GM21723 (cell line): Measurements from ENCODE around the gene GJD3.
"Not testable (repeated sequence)": the region's sequence is repeated elsewhere in the genome, so short reads cannot be mapped to it uniquely, and the experiment has no call there.

Source experiments
- ATAC-seq: cut with Tn5 transposase; IDR thresholded peaks from one replicate; pipeline ENCODE4 v1.9.1; 2021; ENCODE audit warnings: mild to moderate bottlenecking, moderate library complexity; ENCODE audit not compliant: unreplicated experiment

Gene GJD3

DNA sequence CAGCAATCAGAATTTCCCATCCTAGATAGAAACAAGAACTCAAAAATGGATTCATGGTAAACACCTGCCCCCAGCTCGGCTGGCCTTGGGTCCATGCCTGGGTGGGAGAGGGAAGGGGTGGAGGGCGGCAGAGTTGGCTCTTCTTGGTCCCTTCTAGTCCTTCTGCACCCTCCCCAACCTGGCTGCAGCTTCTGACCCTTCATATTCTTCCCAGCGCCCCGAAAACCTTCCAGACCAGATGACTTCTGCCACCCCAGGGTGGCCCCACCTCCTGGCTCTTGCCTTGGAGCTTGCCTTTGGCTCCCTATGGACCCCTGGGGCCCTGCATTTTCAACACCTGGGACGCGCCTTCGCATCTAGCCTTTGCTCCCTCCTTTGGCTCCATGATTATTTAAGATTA, 5.4 kb upstream of the GJD3 start:
- no peak for ATAC-seq

DNA sequence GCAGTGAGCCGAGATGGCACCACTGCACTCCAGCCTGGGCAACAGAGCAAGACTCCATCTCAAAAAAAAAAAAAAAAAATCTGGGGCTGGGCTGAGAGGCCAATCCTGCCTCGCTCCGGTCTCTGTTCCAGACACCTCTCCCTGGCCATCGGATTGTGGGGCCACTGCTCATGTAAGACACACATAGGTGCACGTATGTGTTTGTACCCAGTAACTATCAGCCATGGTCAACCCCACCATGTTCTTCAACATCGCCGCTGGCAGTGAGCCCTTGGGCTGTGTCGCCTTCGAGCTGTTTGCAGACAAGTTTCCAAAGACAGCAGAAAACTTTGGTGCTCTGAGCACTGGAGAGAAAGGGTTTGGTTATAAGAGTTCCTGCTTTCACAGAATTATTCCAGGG, 3.2 kb upstream of the GJD3 start:
- not testable (repeated sequence) for ATAC-seq

DNA sequence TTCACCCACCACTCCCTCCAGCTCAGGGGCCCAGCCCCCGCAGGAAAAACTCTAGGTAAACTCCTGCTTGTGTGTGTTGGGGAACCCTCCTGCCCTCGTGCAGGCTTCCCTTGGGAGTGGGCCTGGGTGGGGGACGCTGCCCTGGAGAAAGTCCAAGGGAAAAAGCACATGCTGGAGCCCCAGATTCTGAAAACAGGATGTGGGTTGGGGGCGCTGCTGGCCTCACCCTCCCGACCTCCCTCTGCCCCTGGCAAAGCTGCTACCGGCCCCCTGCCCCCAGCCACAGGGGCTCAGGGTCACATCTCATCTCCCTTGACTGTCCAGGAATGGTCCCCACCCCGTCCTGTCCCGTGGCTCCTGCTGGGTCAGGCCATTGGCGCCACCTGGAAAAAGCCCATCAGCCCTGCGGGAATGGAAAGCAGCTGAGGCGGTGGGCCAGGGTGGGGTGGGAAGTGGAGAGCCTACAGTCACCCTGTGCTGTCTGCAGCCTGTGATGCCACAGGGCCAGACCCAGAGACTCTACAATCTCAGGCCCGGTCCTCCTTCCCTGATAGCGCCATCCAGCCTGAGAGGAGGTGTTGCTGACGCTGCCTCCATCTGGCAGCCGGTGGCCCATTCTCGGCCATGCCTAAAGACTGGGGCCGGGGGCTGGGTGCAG, 2.5 kb upstream of the GJD3 start:
- ATAC-seq: no peak

DNA sequence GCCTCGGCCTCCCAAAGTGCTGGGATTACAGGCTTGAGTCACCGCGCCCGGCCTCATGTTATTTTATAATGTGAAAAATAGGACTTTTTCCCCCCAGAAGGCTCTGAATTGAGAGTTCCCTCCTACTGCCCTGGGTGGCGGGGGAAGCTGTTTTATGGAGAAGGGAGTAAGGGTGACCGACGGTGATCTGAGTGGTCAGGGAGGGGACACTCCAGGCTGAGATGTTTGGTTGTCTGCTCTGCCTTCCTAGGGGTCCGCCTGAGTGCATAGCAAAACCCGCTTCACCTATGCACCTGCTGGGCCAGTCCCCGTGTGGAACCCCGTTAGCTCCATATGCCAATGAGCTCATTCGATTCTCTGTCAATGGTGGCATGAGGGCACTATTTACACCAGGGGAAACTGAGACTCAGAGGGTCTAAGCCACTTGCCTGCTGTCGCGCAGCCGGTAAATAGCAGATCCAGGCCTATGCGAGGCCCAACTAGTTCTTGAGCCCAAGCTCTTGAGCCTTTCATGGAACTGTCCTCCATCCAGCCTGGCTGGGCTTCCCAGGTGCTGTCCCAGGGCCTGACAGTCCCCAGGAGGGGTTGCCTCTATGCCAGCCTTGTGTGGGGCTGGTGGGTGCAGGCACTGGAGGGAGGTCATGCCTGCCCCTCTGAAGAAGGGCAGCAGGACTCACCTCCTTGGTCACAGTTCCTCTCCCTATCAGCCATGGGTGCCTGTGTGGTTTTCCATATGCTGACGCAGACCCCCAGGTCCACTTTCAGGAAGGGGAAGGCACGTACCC, 1.7 kb upstream of the GJD3 start:
- no peak for ATAC-seq

DNA sequence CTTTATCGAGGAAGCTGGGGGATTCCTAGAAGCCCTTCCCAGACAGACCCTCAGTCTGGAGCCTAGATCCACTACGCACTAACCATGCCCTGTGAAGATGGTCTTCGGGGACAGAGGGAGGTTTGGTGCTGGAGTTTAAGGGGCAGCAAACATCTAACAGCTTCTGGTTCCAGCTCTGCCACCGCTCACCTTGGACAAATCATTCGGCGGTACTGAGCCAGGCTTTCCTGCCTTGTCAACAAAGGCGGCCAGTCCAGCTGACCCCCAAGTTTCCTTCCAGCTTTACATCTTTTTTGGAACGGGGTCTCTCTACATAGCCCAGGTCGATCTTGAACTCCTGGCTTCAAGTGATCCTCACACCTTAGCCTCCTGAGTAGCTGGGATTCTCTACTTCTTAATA, 369 bp upstream of the GJD3 start:
- ATAC-seq: no peak

DNA sequence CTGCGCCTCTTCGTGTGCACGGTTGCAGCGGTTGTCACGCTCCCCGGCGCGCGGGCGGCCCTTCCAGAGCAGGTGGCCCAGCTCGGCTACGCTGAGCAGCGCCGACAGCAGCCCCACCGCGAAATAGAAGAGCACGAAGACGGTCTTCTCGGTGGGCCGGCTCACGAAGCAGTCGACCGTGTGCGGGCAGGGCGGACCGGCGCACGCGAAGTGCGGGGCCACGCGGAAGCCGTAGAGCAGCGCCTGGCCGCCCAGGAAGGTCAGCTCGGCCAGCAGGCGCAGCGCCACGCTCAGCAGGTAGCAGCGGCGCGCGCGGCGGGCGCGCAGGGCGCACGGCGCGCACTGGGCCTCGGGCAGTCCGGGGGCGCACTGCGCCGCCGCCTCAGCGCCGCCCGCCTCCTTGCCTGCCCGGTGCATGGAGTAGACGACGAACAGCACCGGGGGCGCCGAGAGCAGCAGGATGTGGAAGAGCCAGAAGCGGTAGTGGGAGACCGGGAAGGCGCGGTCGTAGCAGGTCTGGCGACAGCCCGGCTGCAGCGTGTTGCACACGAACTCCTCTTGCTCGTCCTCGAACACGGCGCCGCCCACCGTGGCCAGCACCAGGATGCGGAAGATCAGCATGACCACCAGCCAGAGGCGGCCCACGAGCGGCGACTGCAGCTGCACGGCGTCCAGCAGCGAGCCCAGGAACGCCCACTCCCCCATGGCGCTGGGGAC, 1.3 kb downstream of the GJD3 start:
- ATAC-seq: peak; percentile 15

DNA sequence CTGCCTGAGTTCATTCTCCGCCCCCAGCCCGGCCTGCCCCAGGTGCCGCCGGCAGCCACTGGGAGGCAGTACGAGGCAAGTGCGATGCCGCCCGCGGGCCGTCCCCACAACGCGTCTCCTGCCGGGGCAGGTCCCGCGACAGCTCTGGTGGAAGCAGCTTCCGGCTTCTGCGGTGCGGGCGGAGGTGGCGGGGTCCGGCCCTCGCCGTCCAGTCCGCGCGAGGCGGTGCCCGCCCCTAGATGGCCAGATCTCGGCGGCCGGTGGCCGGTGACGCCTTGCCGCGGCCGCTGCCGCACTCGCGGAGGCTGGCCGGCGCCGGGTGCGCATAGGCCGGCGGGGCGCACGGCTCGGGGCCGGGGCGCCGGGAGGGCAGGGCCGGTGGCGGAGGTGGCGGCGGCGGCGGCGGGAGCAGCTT, 1.8 kb downstream of the GJD3 start:
- ATAC-seq: peak; percentile 64

DNA sequence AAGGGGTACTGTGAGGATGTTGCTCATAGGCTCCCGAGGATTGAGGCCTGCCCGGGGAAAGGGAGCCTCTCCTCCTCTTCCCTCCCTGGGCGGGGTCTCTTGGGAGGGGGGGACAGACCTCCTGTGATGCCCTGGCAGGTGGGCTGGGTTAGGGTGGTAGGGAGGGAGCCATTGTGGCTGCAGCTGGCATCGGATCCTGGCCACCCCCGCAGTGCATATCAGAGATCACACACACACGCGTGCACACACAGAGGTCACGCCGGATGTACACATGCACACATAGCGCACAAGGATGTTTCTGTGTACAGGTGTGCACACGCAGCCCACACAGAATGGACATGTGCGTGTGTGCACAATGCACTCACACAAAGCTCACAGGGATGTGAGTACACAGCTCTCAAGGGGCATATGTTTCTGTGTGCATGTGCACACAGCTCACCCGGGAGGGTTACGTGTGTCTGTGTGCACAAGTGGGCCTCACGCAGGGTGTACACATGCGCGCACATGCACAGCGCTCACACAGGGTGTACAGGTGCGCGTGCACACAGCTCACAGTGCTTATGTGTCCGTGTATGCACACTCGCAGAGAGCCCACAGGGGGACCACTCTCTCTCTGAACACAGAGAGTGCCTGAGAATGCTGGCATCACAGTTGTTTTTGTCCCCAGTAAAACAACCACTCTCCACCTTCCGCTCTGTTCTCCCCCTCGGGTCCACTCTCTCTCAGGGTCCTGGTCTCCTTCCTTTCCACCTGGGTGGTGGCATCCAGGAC, 2.4 kb downstream of the GJD3 start:
- no peak for ATAC-seq

DNA sequence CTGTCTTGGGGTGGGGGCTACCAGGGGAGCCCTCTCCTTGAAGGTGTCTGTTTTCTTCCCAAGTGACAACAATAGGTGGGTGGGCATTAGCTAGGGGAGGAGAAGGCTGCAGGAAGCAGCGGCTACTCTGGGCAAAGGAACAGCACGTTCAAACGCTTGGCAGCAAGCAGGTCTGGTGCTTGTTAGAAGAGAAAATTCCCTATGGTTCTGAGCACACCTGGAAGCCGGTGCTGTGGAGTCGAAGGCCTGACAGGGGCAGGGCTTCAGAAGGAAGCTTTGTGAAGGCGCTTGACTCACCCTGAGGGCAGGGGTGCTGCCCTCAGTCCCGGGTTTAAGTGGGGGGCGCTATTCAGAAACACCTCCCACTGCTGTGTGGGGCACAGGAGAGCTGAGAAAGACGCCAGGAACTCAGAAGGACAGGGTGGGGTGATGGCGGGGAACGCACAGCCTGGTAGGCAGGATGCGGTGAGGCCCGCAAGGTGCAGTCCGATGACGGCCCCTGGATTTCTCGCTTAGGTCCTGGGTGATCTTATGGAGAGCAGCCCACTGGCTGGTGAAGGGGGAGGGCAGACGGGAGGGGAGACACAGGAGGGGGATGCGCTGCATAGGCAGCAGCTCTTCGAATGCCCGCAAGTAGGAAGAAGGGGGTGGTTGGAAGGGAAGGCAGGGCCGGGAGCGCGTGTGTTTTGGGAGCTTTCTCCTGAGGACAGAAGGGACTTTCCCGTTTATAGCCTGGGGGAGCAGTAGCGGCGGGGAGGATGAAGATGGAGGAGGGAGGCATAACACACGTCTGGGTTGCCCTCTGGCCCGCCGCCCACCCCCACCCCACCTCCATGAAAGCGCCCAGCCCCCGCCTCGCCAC, 3.2 kb downstream of the GJD3 start:
- ATAC-seq: no peak

DNA sequence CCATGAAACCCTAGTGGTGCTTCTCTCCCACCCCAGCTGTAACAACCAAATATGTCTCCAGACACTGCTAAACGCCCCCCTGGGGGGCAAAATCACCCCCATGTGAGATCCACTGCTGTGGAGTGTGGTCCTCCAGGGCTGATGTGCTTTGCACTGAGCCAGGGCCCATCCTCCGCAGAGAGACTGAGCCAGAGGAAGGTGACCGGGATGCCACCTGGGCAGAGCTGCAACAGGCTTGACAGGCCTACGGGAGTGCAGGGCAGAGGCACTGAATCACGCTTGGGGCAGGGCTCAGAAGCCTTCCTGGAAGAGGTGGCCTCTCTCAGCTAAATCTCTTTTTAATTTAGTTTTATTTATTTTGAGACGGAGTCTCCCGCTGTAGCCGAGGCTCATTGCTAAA, 4.4 kb downstream of the GJD3 start:
- ATAC-seq: no peak

DNA sequence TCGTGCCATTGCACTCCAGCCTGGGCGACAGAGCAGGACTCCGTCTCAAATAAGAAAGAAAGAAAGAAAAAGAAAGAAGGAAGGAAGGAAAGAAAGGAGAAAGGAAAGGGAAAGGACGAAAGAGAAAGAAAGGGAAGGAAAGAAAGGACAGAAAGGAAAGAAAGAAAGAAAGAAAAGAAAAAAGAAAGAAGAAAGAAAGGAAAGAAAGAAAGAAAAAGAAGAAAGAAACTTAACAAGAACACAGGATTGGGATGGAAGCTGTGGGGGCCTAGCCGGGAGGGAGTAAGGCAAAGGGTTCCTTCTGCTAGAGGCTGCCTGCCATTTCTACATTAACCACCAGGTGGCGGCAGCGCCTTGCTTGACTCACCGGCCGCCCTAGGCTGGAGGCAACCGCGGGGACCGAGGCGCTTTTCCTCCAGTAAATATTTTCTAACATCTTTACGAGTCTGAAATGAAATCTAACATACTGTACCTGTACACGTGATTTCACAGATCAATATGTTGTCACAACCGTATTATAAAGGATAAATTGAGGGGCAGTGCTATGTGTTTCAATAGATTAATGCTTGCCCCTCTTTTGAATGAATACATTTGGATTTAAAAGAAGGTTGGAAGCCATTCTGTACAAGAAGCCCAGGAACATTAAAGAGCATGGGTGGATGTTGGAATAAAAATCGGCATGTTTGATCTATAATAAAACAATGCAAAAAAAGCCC, 6.1 kb downstream of the GJD3 start:
- no peak for ATAC-seq

DNA sequence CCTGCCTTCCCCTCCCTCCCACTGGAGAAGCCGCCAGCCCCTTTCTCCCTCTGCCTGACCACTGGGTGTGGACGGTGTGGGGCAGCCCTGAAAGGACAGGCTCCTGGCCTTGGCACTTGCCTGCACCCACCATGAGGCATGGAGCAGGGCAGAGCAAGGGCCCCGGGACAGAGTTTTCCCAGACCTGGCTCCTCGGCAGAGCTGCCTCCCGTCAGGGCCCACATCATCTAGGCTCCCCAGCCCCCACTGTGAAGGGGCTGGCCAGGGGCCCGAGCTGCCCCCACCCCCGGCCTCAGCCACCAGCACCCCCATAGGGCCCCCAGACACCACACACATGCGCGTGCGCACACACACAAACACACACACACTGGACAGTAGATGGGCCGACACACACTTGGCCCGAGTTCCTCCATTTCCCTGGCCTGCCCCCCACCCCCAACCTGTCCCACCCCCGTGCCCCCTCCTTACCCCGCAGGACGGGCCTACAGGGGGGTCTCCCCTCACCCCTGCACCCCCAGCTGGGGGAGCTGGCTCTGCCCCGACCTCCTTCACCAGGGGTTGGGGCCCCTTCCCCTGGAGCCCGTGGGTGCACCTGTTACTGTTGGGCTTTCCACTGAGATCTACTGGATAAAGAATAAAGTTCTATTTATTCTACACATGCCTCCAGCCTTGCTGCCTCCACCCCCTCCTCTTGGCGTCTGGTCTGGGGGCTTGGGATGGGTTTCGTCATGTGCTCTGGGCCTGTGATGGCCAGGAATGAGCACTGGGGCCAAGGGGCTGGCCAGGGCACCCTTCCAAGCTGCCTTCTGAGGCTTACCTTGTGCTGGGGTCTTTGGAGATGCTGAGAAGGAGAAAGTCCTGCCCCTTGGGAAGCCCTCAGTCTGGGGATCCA, 7.3 kb downstream of the GJD3 start:
- ATAC-seq: no peak

DNA sequence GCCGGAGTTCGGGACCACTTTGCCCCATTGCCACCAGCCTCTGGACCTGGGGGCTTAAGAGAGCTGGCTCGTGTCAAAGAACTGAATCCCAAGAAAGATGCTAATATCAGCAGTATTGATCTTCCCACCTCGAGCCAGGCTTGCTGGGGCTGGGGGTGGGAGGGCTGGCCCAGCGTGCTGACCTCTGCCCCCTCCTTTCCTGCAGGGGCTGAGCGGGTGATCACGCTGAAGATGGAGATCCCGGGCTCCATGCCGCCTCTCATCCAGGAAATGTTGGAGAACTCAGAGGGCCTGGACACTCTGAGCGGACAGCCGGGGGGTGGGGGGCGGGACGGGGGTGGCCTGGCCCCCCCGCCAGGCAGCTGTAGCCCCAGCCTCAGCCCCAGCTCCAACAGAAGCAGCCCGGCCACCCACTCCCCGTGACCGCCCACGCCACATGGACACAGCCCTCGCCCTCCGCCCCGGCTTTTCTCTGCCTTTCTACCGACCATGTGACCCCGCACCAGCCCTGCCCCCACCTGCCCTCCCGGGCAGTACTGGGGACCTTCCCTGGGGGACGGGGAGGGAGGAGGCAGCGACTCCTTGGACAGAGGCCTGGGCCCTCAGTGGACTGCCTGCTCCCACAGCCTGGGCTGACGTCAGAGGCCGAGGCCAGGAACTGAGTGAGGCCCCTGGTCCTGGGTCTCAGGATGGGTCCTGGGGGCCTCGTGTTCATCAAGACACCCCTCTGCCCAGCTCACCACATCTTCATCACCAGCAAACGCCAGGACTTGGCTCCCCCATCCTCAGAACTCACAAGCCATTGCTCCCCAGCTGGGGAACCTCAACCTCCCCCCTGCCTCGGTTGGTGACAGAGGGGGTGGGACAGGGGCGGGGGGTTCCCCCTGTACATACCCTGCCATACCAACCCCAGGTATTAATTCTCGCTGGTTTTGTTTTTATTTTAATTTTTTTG, 8.5 kb downstream of the GJD3 start:
- no peak for ATAC-seq

DNA sequence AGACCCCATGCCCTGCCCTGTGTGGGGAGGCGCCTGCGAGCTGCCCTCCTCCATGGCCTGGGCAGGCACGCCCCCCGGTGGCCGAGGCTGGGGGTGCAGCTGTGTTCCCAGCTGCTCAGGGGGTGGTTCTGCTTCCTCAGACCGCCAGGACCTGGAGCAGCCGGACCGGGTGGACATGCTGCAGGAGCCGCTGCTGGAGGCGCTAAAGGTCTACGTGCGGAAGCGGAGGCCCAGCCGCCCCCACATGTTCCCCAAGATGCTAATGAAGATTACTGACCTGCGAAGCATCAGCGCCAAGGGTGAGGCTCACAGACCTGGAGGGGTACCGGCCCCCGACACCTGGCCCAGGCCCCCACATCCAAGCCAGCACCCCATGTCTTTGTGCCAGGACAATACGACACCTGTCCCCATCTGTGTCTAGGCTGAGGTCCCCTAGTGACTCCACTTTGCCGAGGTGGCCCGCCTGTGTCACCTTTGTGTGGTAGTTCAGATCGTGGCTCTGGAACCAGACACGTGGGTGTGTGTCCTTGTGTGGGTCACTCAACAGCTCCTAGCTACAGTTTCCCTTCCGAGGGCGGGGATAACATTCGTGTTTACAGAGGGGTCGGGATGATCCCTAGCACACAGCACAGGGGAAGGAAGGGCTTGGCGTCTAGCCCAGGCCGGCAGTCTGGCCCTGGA, 9.3 kb downstream of the GJD3 start:
- no peak for ATAC-seq

DNA sequence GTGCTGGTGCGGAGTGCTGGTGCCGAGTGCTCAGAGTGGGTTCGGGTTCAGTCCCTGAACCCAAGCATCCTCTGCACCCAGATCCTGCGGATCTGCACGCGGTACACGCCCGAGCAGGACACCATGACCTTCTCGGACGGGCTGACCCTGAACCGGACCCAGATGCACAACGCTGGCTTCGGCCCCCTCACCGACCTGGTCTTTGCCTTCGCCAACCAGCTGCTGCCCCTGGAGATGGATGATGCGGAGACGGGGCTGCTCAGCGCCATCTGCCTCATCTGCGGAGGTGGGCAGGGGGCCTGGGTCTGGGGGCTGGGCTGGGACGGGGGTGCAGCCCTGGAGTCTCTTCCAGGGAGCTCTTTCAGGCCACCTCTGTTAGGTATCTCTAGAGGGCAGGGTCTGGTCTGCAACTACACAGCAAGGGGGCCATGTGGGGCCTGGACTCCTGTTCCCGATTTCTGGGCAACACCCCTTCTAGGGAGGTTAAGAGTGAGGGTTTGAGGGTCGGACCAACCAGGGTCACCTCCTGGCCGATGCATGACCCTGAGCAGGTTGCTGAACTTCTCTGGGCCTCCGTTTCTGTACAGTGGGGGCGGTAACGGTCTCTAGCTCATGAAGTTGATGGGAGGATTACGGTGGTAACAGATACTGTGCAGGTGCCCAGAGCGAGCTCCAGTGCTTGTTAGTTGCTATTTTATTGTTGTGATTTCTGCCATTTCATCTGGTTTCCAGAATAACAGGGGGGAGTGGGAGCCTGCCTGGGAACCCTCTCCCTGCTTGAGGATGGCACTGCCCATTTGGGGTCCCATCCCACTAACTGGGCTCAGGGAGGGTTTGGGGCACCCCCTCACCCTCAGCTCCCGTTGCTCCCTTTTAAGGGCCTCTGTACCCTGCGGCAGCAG, 10.1 kb downstream of the GJD3 start:
- ATAC-seq: no peak
